B cell (primary cell): ENCODE data around the gene SLC4A1. TPM values are rescaled to one million over a fixed set of nuclear protein-coding genes. Genes with fewer than 3 reads are reported as not detected.
A peak's percentile ranks its signal among the peaks of the same experiment; 100 is the strongest.

ENCODE experiments used
- ATAC-seq: fragments of 200-7000 bp; cut with Tn5 transposase; one replicate; pipeline ENCODE4 v1.10.0; 2021; ENCODE audit warnings: low read depth, mild to moderate bottlenecking, moderate number of reproducible peaks, moderate library complexity
- CTCF ChIA-PET: fragments of 350-600 bp; sonication (Branson Sonifier 250); formaldehyde crosslinking; loops from one replicate; lab custom pipeline; 2021; ENCODE audit warnings: antibody characterized with exemption, inconsistent platforms; lab: Charles Lee
- POLR2A ChIA-PET: fragments of 350-600 bp; sonication (Branson Sonifier 250); formaldehyde crosslinking; loops from one replicate; lab custom pipeline; 2021; ENCODE audit warnings: antibody characterized with exemption; lab: Charles Lee
- DNase-seq: peaks from one replicate; pipeline ENCODE4 v3.0.0; 2013
- H2AFZ ChIP-seq: 2 replicates; pipeline ENCODE4 v1.6.1; 2012; ENCODE audit warnings: mild to moderate bottlenecking, low read depth, low read length; ENCODE audit not compliant: insufficient read depth, poor library complexity, severe bottlenecking
- H3K27ac ChIP-seq, 2 donors: 1 replicate in 1 of 2; 2 replicates in 1 of 2; pipeline ENCODE4 v1.5.1; 2012 to 2013; ENCODE audit warnings: low read length in 2 of 2, mild to moderate bottlenecking in 2 of 2, moderate library complexity in 1 of 2
- H3K27me3 ChIP-seq, 4 experiments: fragments of 200-600 bp in 1 of 4; sonication (generic) in 1 of 4; replicated peaks in 1 of 4; 1 replicate in 2 of 4; 2 replicates in 2 of 4; pipeline versions ENCODE4 v1.6.1 to v1.7.0; 2013 to 2016; ENCODE audit warnings: low read length in 3 of 4, mild to moderate bottlenecking in 2 of 4, mixed read lengths in 1 of 4, moderate library complexity in 1 of 4; ENCODE audit not compliant: insufficient read depth in 4 of 4, control insufficient read depth in 3 of 4; ENCODE audit errors: control extremely low read depth in 1 of 4
- H3K36me3 ChIP-seq, 2 experiments: replicated peaks in 1 of 2; 1 replicate in 1 of 2; 2 replicates in 1 of 2; pipeline versions ENCODE4 v1.6.1 to v1.7.1; 2013; ENCODE audit warnings: low read length in 1 of 2; ENCODE audit not compliant: insufficient read depth in 2 of 2, control insufficient read depth in 1 of 2; ENCODE audit errors: control extremely low read depth in 1 of 2, extremely low read depth in 1 of 2
- H3K4me1 ChIP-seq, 2 donors: fragments of 200-600 bp in 1 of 2; sonication (generic) in 1 of 2; 1 replicate in 1 of 2; 2 replicates in 1 of 2; pipeline versions ENCODE4 v1.5.1 to v1.6.1; 2013 to 2017; ENCODE audit warnings: low read length in 2 of 2; ENCODE audit not compliant: control insufficient read depth in 2 of 2, insufficient read depth in 2 of 2
- H3K4me2 ChIP-seq: replicated peaks from 2 replicates; pipeline ENCODE3; 2012; ENCODE audit warnings: mild to moderate bottlenecking, low read depth, low read length; ENCODE audit not compliant: poor library complexity, severe bottlenecking
- H3K4me3 ChIP-seq, 5 experiments: fragments of 200-600 bp in 1 of 5; sonication (generic) in 1 of 5; 1 replicate in 3 of 5; 2 replicates in 2 of 5; pipeline versions ENCODE4 v1.5.1 to v1.7.0; 2011 to 2016; ENCODE audit warnings: low read length in 4 of 5, mild to moderate bottlenecking in 4 of 5, low read depth in 2 of 5, control low read depth in 1 of 5, moderate library complexity in 1 of 5; ENCODE audit not compliant: insufficient read depth in 1 of 5; ENCODE audit errors: control extremely low read depth in 1 of 5, extremely low read depth in 1 of 5
- H3K79me2 ChIP-seq: fragments of 200-600 bp; sonication (generic); one replicate; pipeline ENCODE4 v1.6.0; 2016; ENCODE audit warnings: low read length; ENCODE audit not compliant: control insufficient read depth, insufficient read depth
- H3K9ac ChIP-seq: fragments of 200-600 bp; sonication (generic); 2 replicates; pipeline ENCODE4 v1.6.1; 2017; ENCODE audit warnings: mild to moderate bottlenecking, low read length, moderate library complexity
- H3K9me3 ChIP-seq, 3 donors: one replicate each; pipeline versions ENCODE4 v1.6.1 to v1.7.1; 2013; ENCODE audit warnings: low read length in 2 of 3; ENCODE audit not compliant: control insufficient read depth in 2 of 3, insufficient read depth in 1 of 3; ENCODE audit errors: control extremely low read depth in 1 of 3
- H4K20me1 ChIP-seq: 2 replicates; pipeline ENCODE4 v1.6.0; 2012; ENCODE audit warnings: mild to moderate bottlenecking, low read length; ENCODE audit not compliant: insufficient read depth, control insufficient read depth, poor library complexity, severe bottlenecking
- H3K27ac Mint-ChIP-seq: one replicate; pipeline ENCODE4 v1.8.0; 2021; ENCODE audit warnings: mixed read lengths
- H3K27me3 Mint-ChIP-seq: one replicate; pipeline ENCODE4 v1.8.0; 2021; ENCODE audit warnings: mixed read lengths
- H3K4me1 Mint-ChIP-seq: one replicate; pipeline ENCODE4 v1.8.0; 2021; ENCODE audit warnings: mixed read lengths
- H3K4me3 Mint-ChIP-seq: one replicate; pipeline ENCODE4 v1.8.0; 2021; ENCODE audit warnings: mixed read lengths
- H3K9me3 Mint-ChIP-seq: one replicate; pipeline ENCODE4 v1.8.0; 2022; ENCODE audit warnings: mixed read lengths; ENCODE audit not compliant: insufficient read depth
- CTCF ChIP-seq: fragments of 200-600 bp; IDR thresholded peaks from one replicate; pipeline ENCODE4 v1.8.0; 2022; ENCODE audit warnings: antibody characterized with exemption, mild to moderate bottlenecking
- EZH2 ChIP-seq: IDR thresholded peaks from 2 replicates; pipeline ENCODE4 v1.6.1; 2012; ENCODE audit warnings: borderline replicate concordance, low read depth, mild to moderate bottlenecking, moderate library complexity, low read length; ENCODE audit not compliant: insufficient read depth, poor library complexity, severe bottlenecking
- WGBS: methylation state at CpG from one replicate; pipeline ENCODE4 v1.1.5; 2013; ENCODE audit warnings: missing lambda C conversion rate; ENCODE audit not compliant: insufficient coverage; 5-methylcytosine and 5-hydroxymethylcytosine counted together
- intact Hi-C: fragments of 100-400 bp; cut with micrococcal nuclease; formaldehyde crosslinking; loops from one replicate; pipeline ENCODE4 v1.10.0; 2022
- polyA plus RNA-seq: library from polyadenylated mRNA; depleted of rRNA; stranded (reverse); fragments of >200 nt; gene quantifications from 2 replicates; pipeline ENCODE4 v1.2.3, GENCODE V29; 2012
- total RNA-seq, 2 donors: library from RNA; stranded (reverse); fragments of 120-200 nt in 1 of 2; gene quantifications; 1 replicate in 1 of 2; 2 replicates in 1 of 2; pipeline versions ENCODE4 v1.2.3 to v1.2.4, GENCODE V29; 2013 to 2022

SLC4A1 gene
- total and polyA plus RNA-seq, 2 donors (not counting 1 experiment from before 2014, with no cell fraction given): 0.22 TPM; not detected in 1

GRCh38 chr17:44279666-44280391 is 11.9 kb upstream of the SLC4A1 start:
- 37% methylated on average over 17 of the region's 20 CpGs for WGBS
- no peak overlapping the region for H3K9ac ChIP-seq
- H3K4me3 Mint-ChIP-seq: no peak overlapping the region

More at GRCh38 chr17:44279666-44280391, 11.9 kb upstream of the SLC4A1 start:
- Mint-ChIP-seq H3K27ac (no peak overlapping the region), H3K27me3 (peaks cover 12% of the 10 kb centered on the region), H3K4me1 (peaks cover 10% of the 10 kb centered on the region), H3K9me3 (no peaks in the 10 kb centered on the region)
- Histone ChIP-seq H3K4me1 (peaks cover 10 to 11% of the 10 kb centered on the region in 2 donors), H4K20me1 (no peaks in the 10 kb centered on the region), H3K79me2 (no peaks in the 10 kb centered on the region), H3K9me3 (no peaks in the 10 kb centered on the region), H3K4me3 (no peak overlapping the region), H3K36me3 (no peaks in the 10 kb centered on the region), H2AFZ (peak overlapping the region; percentile 10), H3K27me3 (peaks cover 0 to 11% (median 1%) of the 10 kb centered on the region in 4 experiments), H3K27ac (no peak overlapping the region), H3K4me2 (peak overlapping the region; percentile 18)
- POLR2A ChIA-PET: interaction anchor here (0.6 kb wide), 2 partner anchors 59 to 60 kb away, joined by 3 to 4 read pairs; partner anchors contain the start of gene UBTF
- TF ChIP-seq CTCF: no peak
- TF ChIP-seq EZH2: no peak
- intact Hi-C loops: no loop called here
- CTCF ChIA-PET: interaction anchor here (1.1 kb wide), 1 partner anchor 13 kb away, joined by 4 read pairs; no protein-coding TSS in a partner anchor
- DNase-seq (peak; percentile 28), ATAC-seq (peak; percentile 24)
